Measurements from ENCODE around the gene COBL. TPM values are rescaled to one million over a fixed set of nuclear protein-coding genes. Genes with fewer than 3 reads are reported as not detected.
"Not testable (repeated sequence)": the region's sequence is repeated elsewhere in the genome, so short reads cannot be mapped to it uniquely, and the experiment has no call there.

Gene COBL
- total RNA-seq, 1 donor from 2014 or later = 1.2 TPM

DNA sequence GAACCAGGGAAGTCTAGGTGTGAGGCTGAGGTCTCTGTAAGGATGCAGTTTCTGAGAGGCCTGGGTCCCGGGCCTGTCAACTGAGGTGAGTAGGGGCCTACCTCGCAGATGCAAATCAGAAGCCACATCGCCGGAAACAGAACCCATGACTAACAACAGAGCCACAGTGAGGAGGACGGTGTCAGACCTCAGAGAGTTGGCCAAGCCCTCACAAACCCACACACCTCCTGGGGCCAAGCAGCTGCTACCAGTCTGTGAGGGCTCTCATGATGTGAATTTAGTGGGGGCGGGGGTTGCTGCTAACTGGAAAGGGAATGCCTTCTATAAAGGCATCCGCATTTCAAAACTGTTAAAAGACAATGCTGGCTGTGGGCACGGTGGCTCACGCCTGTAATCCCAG is 103.0 kb downstream of the COBL start:
- no peaks in the 10 kb centered on the region for H3K27me3 Mint-ChIP-seq (ENCODE audit: low read depth)
- no peak for DNase-seq (ENCODE audit: low spot score in 2 of 2, unreplicated experiment in 2 of 2)
- H3K27ac Mint-ChIP-seq = no peak overlapping the region
- no peaks in the 10 kb centered on the region for H3K36me3 Mint-ChIP-seq
- H3K4me3 Mint-ChIP-seq = no peak overlapping the region
- H3K4me1 Mint-ChIP-seq = no peaks in the 10 kb centered on the region
- peaks cover 3% of the 10 kb centered on the region for H3K9me3 Mint-ChIP-seq
- TF ChIP-seq, protein P1, sequence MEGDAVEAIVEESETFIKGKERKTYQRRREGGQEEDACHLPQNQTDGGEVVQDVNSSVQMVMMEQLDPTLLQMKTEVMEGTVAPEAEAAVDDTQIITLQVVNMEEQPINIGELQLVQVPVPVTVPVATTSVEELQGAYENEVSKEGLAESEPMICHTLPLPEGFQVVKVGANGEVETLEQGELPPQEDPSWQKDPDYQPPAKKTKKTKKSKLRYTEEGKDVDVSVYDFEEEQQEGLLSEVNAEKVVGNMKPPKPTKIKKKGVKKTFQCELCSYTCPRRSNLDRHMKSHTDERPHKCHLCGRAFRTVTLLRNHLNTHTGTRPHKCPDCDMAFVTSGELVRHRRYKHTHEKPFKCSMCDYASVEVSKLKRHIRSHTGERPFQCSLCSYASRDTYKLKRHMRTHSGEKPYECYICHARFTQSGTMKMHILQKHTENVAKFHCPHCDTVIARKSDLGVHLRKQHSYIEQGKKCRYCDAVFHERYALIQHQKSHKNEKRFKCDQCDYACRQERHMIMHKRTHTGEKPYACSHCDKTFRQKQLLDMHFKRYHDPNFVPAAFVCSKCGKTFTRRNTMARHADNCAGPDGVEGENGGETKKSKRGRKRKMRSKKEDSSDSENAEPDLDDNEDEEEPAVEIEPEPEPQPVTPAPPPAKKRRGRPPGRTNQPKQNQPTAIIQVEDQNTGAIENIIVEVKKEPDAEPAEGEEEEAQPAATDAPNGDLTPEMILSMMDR (IDR thresholded peaks at IDR 0.05; ENCODE audit: unreplicated experiment) = no peak

DNA sequence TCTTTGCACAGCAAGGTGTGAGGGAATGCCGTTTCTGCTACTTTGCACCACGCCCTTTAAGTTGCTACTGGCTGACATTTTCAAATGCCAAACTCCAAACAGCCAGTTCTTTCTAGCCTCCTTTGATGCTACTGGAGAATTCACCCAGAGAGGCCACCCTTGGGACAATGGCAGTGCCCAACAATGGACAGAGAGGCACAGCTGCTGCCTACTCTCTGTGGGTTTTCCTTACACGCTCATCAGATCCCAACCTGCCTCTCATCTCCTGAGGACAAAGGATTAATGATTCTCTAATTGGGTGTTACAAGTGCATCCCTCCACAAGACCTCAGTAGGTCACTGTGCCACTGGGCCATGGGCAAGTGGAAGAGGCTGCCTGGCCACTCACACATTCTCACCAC is 105.8 kb downstream of the COBL start:
- Mint-ChIP-seq H3K27ac (no peak overlapping the region), H3K27me3 (ENCODE audit: low read depth) (no peaks in the 10 kb centered on the region), H3K4me3 (no peak overlapping the region), H3K9me3 (peaks cover 13% of the 10 kb centered on the region), H3K4me1 (no peaks in the 10 kb centered on the region), H3K36me3 (no peaks in the 10 kb centered on the region)
- no peak for DNase-seq (ENCODE audit: low spot score in 2 of 2, unreplicated experiment in 2 of 2)
- TF ChIP-seq, protein P1 (IDR thresholded peaks at IDR 0.05; ENCODE audit: unreplicated experiment) = no peak

DNA sequence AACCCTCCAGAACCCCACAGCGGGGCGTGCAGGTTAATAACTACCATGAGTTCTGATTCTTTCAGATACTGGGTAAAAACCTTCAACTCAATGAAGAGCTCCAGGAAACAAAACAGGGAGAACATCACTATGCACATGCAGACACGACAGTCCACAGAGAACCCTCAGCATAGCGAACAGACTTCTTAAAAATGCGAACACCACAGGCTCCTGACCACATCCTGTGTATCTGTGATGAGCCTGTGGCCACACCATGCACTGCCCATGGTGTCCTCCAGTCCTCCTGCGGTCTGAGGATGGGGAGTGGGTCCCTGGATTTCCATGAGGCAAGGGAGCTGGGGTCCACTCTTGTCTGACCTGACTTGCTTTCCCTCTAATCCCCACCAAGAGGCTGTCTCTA is 107.2 kb downstream of the COBL start:
- DNase-seq (ENCODE audit: low spot score in 2 of 2, unreplicated experiment in 2 of 2) = no peak
- Mint-ChIP-seq H3K4me1 (no peaks in the 10 kb centered on the region), H3K4me3 (no peak overlapping the region), H3K9me3 (peaks cover 23% of the 10 kb centered on the region), H3K27me3 (ENCODE audit: low read depth) (no peaks in the 10 kb centered on the region), H3K36me3 (no peaks in the 10 kb centered on the region), H3K27ac (no peak overlapping the region)
- TF ChIP-seq, protein P1 (IDR thresholded peaks at IDR 0.05; ENCODE audit: unreplicated experiment) = no peak

DNA sequence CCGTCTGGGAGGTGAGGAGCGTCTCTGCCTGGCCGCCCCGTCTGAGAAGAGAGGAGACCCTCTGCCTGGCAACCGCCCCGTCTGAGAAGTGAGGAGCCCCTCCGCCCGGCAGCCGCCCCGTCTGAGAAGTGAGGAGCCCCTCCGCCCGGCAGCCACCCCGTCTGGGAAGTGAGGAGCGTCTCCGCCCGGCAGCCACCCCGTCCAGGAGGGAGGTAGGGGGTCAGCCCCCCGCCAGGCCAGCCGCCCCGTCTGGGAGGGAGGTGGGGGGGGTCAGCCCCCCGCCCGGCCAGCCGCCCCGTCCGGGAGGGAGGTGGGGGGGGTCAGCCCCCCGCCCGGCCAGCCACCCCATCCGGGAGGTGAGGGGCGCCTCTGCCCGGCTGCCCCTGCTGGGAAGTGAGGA is 108.5 kb downstream of the COBL start:
- H3K27me3 Mint-ChIP-seq (ENCODE audit: low read depth); DNase-seq (ENCODE audit: low spot score in 2 of 2, unreplicated experiment in 2 of 2); H3K27ac Mint-ChIP-seq; H3K36me3 Mint-ChIP-seq; H3K4me1 Mint-ChIP-seq; H3K4me3 Mint-ChIP-seq: not testable (repeated sequence)
- peaks cover 34% of the 10 kb centered on the region for H3K9me3 Mint-ChIP-seq

DNA sequence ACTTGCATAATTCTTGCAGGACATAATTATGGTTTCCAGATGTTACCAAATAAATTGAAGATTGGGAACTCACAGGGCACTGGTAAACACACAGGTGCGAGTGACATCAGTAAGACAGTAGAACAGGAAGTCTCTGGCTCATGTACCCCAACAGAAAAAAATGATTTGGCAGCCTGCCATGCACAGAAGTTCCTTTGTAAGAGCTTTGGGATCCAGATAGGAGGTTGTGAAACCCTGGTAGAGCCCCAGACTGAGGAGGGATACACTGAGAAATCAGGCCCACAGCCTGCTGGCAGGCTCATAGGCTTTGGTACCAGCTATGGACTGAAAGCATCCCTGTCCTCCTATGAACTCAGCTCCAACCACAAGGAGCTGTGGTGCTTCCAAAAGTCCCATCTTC is 118.0 kb downstream of the COBL start:
- Mint-ChIP-seq H3K4me1 (no peaks in the 10 kb centered on the region), H3K27me3 (ENCODE audit: low read depth) (no peaks in the 10 kb centered on the region)
- TF ChIP-seq, protein P1 (IDR thresholded peaks at IDR 0.05; ENCODE audit: unreplicated experiment) = no peak

DNA sequence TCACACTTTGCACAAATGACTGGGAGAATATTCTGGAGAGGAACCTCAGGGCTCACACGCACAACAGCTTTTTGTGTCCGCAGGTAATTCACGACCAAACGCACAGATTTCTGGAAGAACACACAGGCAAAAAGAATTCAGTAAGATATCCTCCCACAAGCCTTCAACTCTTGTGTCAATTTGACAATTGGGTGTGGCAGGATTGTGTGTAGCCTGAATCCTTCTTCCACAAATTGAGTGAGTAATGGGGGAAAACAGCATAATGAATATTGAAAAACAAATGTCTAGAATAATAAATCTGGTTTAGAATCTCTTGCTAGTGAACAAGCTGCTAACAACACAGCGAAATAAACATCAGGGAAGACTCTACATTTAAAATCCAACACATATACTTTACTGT is 125.6 kb downstream of the COBL start:
- DNase-seq (ENCODE audit: low spot score in 2 of 2, unreplicated experiment in 2 of 2) = no peak
- H3K4me3 Mint-ChIP-seq = no peak overlapping the region
- H3K27ac Mint-ChIP-seq = no peak overlapping the region
- TF ChIP-seq, protein P1 (IDR thresholded peaks at IDR 0.05; ENCODE audit: unreplicated experiment) = no peak
- no peaks in the 10 kb centered on the region for H3K36me3 Mint-ChIP-seq
- no peaks in the 10 kb centered on the region for H3K27me3 Mint-ChIP-seq (ENCODE audit: low read depth)
- H3K4me1 Mint-ChIP-seq = no peaks in the 10 kb centered on the region
- no peaks in the 10 kb centered on the region for H3K9me3 Mint-ChIP-seq

More for the DNA sequence above, 118.0 kb downstream of the COBL start:
- Mint-ChIP-seq H3K36me3 (no peaks in the 10 kb centered on the region), H3K27ac (no peak overlapping the region), H3K9me3 (peaks cover 25% of the 10 kb centered on the region), H3K4me3 (no peak overlapping the region)
- no peak for DNase-seq (ENCODE audit: low spot score in 2 of 2, unreplicated experiment in 2 of 2)

All from mesothelial cell of epicardium (in vitro differentiated cells).